Measurements from ENCODE around the gene KRTAP2-1.
"Not testable (repeated sequence)": the region's sequence is repeated elsewhere in the genome, so short reads cannot be mapped to it uniquely, and the experiment has no call there.

Gene KRTAP2-1

GRCh38 chr17:41057547-41057946 lies 10.4 kb upstream of the KRTAP2-1 start:
- no peak for DNase-seq (ENCODE audit: low spot score)

- not testable (repeated sequence) for DNase-seq (ENCODE audit: low spot score)
Measured at GRCh38 chr17:41055130-41055529, 8.0 kb upstream of the KRTAP2-1 start, which contains the start of gene KRTAP2-2. Gene KRTAP2-2 (minus strand): TSS chr17:41055230. CDS start chr17:41055211, 19 bp downstream.

GRCh38 chr17:41054556-41054955 lies 7.4 kb upstream of the KRTAP2-1 start:
- DNase-seq (ENCODE audit: low spot score): not testable (repeated sequence)

GRCh38 chr17:41054025-41054424 lies 6.9 kb upstream of the KRTAP2-1 start:
- DNase-seq (ENCODE audit: low spot score): no peak

GRCh38 chr17:41052566-41052965 lies 5.5 kb upstream of the KRTAP2-1 start:
- DNase-seq (ENCODE audit: low spot score): no peak

- DNase-seq (ENCODE audit: low spot score): no peak
Measured at GRCh38 chr17:41049110-41049509, 2.0 kb upstream of the KRTAP2-1 start.

- DNase-seq (ENCODE audit: low spot score): no peak
Measured at GRCh38 chr17:41048441-41048840, 1.3 kb upstream of the KRTAP2-1 start.

- DNase-seq (ENCODE audit: low spot score): no peak
Measured at GRCh38 chr17:41042953-41043352, 4.2 kb downstream of the KRTAP2-1 start.

GRCh38 chr17:41040783-41041571 lies 6.1 kb downstream of the KRTAP2-1 start, which contains the start of gene KRTAP1-1:
Gene KRTAP1-1 (minus strand): TSS chr17:41041450. CDS start chr17:41041397, 53 bp downstream.
- DNase-seq (ENCODE audit: low spot score): not testable (repeated sequence)

- no peak for DNase-seq (ENCODE audit: low spot score)
Measured at GRCh38 chr17:41037853-41038350, 9.2 kb downstream of the KRTAP2-1 start.

- not testable (repeated sequence) for DNase-seq (ENCODE audit: low spot score)
Measured at GRCh38 chr17:41034346-41034935, 12.7 kb downstream of the KRTAP2-1 start, which contains the start of gene KRTAP1-3. Gene KRTAP1-3 (minus strand): TSS chr17:41034874. CDS start chr17:41034821, 53 bp downstream.

GRCh38 chr17:41029633-41030245 lies 17.4 kb downstream of the KRTAP2-1 start, which contains the start of gene KRTAP1-4:
Gene KRTAP1-4 (minus strand): TSS chr17:41030195. CDS start chr17:41030078, 117 bp downstream.
- DNase-seq (ENCODE audit: low spot score): no peak

- DNase-seq (ENCODE audit: low spot score): no peak
Measured at GRCh38 chr17:41026715-41027471, 20.2 kb downstream of the KRTAP2-1 start, which contains the start of gene KRTAP1-5. Gene KRTAP1-5 (minus strand): TSS chr17:41027208. CDS start chr17:41027155, 53 bp downstream.

- DNase-seq (ENCODE audit: low spot score): no peak
Measured at GRCh38 chr17:41024697-41025096, 22.4 kb downstream of the KRTAP2-1 start.

- DNase-seq (ENCODE audit: low spot score): no peak
Measured at GRCh38 chr17:41020336-41020735, 26.8 kb downstream of the KRTAP2-1 start.

- no peak for DNase-seq (ENCODE audit: low spot score)
Measured at GRCh38 chr17:41019415-41019814, 27.7 kb downstream of the KRTAP2-1 start.

GRCh38 chr17:41018541-41018940 lies 28.6 kb downstream of the KRTAP2-1 start:
- DNase-seq (ENCODE audit: low spot score): no peak

GRCh38 chr17:41016578-41017215 lies 30.4 kb downstream of the KRTAP2-1 start:
- DNase-seq (ENCODE audit: low spot score): no peak

- DNase-seq (ENCODE audit: low spot score): no peak
Measured at GRCh38 chr17:41015454-41015853, 31.7 kb downstream of the KRTAP2-1 start.

GRCh38 chr17:41013606-41014005 lies 33.5 kb downstream of the KRTAP2-1 start:
- DNase-seq (ENCODE audit: low spot score): no peak

- DNase-seq (ENCODE audit: low spot score): no peak
Measured at GRCh38 chr17:41013181-41013580, 33.9 kb downstream of the KRTAP2-1 start.

Data from ecto neural progenitor cell (in vitro differentiated cells).